ENCODE measurements around the gene SLMAP.

The SLMAP gene

GRCh38 chr3:57900786-57901185 lies 144.7 kb downstream of the SLMAP start:
- TF ChIP-seq, protein P1, sequence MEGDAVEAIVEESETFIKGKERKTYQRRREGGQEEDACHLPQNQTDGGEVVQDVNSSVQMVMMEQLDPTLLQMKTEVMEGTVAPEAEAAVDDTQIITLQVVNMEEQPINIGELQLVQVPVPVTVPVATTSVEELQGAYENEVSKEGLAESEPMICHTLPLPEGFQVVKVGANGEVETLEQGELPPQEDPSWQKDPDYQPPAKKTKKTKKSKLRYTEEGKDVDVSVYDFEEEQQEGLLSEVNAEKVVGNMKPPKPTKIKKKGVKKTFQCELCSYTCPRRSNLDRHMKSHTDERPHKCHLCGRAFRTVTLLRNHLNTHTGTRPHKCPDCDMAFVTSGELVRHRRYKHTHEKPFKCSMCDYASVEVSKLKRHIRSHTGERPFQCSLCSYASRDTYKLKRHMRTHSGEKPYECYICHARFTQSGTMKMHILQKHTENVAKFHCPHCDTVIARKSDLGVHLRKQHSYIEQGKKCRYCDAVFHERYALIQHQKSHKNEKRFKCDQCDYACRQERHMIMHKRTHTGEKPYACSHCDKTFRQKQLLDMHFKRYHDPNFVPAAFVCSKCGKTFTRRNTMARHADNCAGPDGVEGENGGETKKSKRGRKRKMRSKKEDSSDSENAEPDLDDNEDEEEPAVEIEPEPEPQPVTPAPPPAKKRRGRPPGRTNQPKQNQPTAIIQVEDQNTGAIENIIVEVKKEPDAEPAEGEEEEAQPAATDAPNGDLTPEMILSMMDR (IDR thresholded peaks at IDR 0.05), result no peak

- TF ChIP-seq, protein P1 (IDR thresholded peaks at IDR 0.05), result no peak
Measured at GRCh38 chr3:57903124-57903890, 147.2 kb downstream of the SLMAP start.

- TF ChIP-seq, protein P1 (IDR thresholded peaks at IDR 0.05), result peak; percentile 47; the same call in 1 of the 2 replicates
Measured at GRCh38 chr3:57910990-57911389, 154.9 kb downstream of the SLMAP start.

- TF ChIP-seq, protein P1 (IDR thresholded peaks at IDR 0.05), result no peak
Measured at GRCh38 chr3:57911593-57911992, 155.5 kb downstream of the SLMAP start.

DNA sequence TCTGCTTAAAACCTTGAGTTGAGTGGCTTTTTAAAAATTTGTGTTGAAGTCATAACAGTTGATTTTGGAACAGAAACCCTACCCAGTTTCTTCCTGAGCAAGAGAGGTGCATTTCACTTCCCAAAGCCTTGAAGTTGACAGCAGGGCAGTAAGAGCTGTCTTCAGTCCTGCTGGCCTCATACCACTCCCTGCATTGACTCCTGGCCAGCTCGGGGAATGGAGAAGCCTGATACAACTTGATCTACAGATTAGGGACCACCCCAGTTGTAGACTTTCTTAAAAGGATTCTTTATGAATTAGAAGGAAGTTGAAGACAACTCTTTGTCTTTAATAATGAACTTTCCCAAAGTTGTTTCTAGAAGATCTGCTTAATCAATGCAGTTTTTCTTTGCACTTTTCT lies 161.5 kb downstream of the SLMAP start:
- TF ChIP-seq, protein P1 (IDR thresholded peaks at IDR 0.05), result no peak

DNA sequence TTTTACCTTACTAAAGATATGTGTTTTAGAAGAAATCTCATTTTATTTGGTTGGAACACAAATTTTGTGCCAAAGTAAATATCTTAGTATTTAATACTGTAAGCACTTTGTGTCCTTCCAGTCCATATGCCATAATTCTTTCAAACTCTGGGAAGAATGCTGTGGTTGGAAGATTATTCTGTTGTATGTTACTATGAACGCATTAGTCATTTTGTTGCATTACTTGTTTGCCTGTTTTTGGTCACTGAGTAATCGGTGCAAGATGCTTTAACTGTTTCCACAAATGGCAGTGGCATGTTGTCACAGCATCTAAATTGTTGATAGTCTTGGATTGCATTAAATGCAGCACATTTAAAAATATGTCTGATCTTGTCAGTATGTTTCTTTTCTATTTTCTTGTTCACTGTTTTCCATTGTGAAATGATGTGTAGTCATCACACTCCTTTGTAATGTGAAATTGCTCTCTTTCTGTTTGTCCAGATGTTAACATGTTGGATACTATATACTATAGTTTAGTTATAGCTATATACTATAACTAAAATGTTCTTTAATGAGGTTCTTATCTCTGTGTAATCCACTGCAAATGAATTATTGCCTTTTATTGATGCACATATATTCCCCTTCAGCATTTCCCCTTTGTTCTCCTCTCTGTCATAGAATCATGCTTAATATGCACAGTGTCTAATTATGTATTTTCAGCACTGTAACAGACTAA lies 162.2 kb downstream of the SLMAP start:
- TF ChIP-seq, protein P1 (IDR thresholded peaks at IDR 0.05), result no peak

DNA sequence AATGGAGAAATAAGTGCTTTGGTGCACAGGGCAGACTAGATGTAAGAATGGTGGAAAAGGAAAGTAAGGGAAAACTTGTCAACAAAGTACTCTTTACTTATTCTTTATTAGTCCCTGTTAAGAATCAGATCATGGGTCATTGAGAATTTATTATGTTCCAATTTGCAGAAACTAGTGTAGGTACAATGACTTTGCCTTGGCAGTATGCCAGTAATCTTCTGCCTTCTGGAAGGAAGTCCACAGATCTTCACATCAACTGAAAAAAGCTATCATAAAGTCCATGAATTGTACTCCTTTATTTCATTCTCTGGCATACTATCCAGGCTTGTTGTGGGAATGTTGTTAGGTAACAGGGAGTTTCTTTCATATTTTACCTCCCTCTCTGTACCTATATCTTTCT lies 163.9 kb downstream of the SLMAP start:
- TF ChIP-seq, protein P1 (IDR thresholded peaks at IDR 0.05), result no peak

Data from LNCAP (cell line).